Natural killer cell treated with Interleukin-12 subunit alpha and Interleukin-12 subunit beta and Interleukin-15 and Interleukin-18, amount 100 ng/mL, for 72 hours (primary cell): Measurements from ENCODE around the gene FOSB. TPM values are rescaled to one million over a fixed set of nuclear protein-coding genes. Genes with fewer than 3 reads are reported as not detected.
A peak's percentile ranks its signal among the peaks of the same experiment; 100 is the strongest.

Experiments used
- ATAC-seq, 2 donors: fragments of 150-1000 bp; cut with Tn5 transposase in 1 of 2; sonication (Bioruptor Pico), chemical (Tn5 transposase) in 1 of 2; 2 replicates each; pipeline ENCODE4 v1.10.0; 2021
- DNase-seq: peaks from one replicate; pipeline ENCODE4 v3.0.0; 2022; ENCODE audit warnings: low spot score
- H3K27ac Mint-ChIP-seq, 2 donors: 1 replicate in 1 of 2; 2 replicates in 1 of 2; pipeline ENCODE4 v1.8.0; 2022; ENCODE audit warnings: mixed read lengths in 2 of 2, mild to moderate bottlenecking in 1 of 2, moderate library complexity in 1 of 2
- H3K27me3 Mint-ChIP-seq, 2 donors: 1 replicate in 1 of 2; 2 replicates in 1 of 2; pipeline ENCODE4 v1.8.0; 2022; ENCODE audit warnings: mixed read lengths in 2 of 2
- H3K36me3 Mint-ChIP-seq: one replicate; pipeline ENCODE4 v1.8.0; 2022; ENCODE audit warnings: mixed read lengths
- H3K4me1 Mint-ChIP-seq, 2 donors: 1 replicate in 1 of 2; 2 replicates in 1 of 2; pipeline ENCODE4 v1.8.0; 2022; ENCODE audit warnings: low read depth in 2 of 2, mixed read lengths in 2 of 2, mild to moderate bottlenecking in 1 of 2
- H3K4me3 Mint-ChIP-seq: one replicate; pipeline ENCODE4 v1.8.0; 2022; ENCODE audit warnings: mixed read lengths
- H3K9me3 Mint-ChIP-seq: 2 replicates; pipeline ENCODE4 v1.8.0; 2022; ENCODE audit warnings: mixed read lengths
- total RNA-seq, 2 donors: library from RNA; stranded (reverse); gene quantifications; one replicate each; pipeline ENCODE4 v1.2.3, GENCODE V29; 2022

Gene FOSB
- total RNA-seq, 2 donors from 2014 or later: 16.3 to 18.0 TPM

DNA sequence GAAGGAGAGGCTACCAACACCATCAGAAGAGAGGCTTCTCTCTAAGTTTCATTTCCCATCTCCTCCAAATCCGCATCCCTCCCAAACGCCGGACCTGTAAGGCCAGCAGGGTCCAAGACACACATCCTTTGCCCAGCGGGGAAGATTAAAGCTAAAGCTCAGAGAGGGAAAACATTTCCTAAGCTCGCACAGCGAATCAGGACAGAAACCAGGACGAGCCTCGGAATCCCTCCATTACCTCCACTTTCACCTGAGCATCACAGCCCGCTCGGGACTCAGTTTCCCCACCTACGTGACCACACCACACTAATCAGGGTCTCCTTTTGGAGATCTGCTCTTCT, 711 bp upstream of the FOSB start:
- Mint-ChIP-seq H3K4me3 (peak overlapping the region; percentile 93), H3K27me3 (peaks cover 0 to 6% of the 10 kb centered on the region in 2 donors), H3K36me3 (no peaks in the 10 kb centered on the region), H3K27ac (peak overlapping the region; percentile 90 to 93), H3K9me3 (no peaks in the 10 kb centered on the region), H3K4me1 (peaks cover 26 to 41% of the 10 kb centered on the region in 2 donors)
- DNase-seq: no peak
- ATAC-seq: no peak

DNA sequence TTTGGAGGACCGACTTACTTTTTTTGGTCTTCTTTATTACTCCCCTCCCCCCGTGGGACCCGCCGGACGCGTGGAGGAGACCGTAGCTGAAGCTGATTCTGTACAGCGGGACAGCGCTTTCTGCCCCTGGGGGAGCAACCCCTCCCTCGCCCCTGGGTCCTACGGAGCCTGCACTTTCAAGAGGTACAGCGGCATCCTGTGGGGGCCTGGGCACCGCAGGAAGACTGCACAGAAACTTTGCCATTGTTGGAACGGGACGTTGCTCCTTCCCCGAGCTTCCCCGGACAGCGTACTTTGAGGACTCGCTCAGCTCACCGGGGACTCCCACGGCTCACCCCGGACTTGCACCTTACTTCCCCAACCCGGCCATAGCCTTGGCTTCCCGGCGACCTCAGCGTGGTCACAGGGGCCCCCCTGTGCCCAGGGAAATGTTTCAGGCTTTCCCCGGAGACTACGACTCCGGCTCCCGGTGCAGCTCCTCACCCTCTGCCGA, 409 bp downstream of the FOSB start:
- peak; percentile 70 for DNase-seq
- Mint-ChIP-seq H3K36me3 (no peaks in the 10 kb centered on the region), H3K9me3 (no peaks in the 10 kb centered on the region), H3K27me3 (peaks cover 7 to 9% of the 10 kb centered on the region in 2 donors), H3K27ac (peak overlapping the region; percentile 90 to 93), H3K4me1 (peaks cover 31 to 45% of the 10 kb centered on the region in 2 donors), H3K4me3 (peak overlapping the region; percentile 93)
- ATAC-seq: peak in 1 of 2 donors; percentile 3

GRCh38 chr19:45468803-45469131, 971 bp downstream of the FOSB start:
- H3K4me1 Mint-ChIP-seq: peaks cover 31 to 45% of the 10 kb centered on the region in 2 donors
- H3K27ac Mint-ChIP-seq: peak overlapping the region; percentile 90 to 93
- peaks cover 7 to 9% of the 10 kb centered on the region in 2 donors for H3K27me3 Mint-ChIP-seq
- DNase-seq: no peak
- H3K36me3 Mint-ChIP-seq: no peaks in the 10 kb centered on the region
- peak; percentile 60 to 67 for ATAC-seq
- peak overlapping the region; percentile 93 for H3K4me3 Mint-ChIP-seq
- H3K9me3 Mint-ChIP-seq: no peaks in the 10 kb centered on the region

DNA sequence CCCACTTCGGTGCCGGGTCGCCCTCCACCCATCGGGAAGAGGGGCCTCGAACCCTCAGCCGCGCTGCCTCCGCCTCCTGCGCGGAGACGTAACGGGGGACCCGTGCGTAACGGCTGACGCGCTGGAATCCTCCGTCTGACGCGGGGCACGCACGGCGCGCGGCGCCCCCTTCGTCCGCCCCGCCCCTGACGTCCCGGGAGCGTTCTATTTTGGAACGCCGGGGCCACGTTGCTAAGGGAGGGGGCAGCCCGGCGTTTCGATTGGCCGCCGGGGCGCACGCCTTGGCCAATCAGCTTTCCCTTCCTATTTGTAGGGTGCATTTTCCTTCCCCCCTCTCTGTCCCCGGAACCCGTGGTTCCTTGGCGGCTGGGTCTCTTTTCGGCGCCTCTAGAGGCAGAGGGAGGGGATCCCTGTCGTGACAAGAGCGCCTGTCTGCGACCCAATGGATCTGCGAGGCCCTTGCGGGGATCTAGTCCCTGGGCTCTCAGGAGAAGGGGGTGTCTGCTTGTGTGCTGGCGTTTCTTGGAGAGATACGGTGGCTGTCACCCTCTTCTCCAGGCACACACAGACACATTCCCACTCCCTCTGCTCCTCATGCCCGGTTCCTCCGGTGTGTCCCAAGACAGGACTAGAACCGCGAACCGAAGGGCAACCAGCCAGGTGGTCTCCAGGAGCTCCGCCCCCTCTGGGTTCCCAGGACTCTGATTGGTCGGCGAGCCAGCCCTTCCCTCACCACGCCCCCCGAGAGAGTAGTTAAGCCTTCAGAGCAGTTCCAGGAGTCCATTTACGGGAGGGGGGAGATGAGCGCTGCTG, 1.5 kb downstream of the FOSB start:
- H3K4me3 Mint-ChIP-seq: peak overlapping the region; percentile 93
- peaks cover 31 to 45% of the 10 kb centered on the region in 2 donors for H3K4me1 Mint-ChIP-seq
- no peaks in the 10 kb centered on the region for H3K36me3 Mint-ChIP-seq
- ATAC-seq: peak; percentile 88 to 90
- H3K9me3 Mint-ChIP-seq: no peaks in the 10 kb centered on the region
- peaks cover 7 to 9% of the 10 kb centered on the region in 2 donors for H3K27me3 Mint-ChIP-seq
- H3K27ac Mint-ChIP-seq: peak overlapping the region; percentile 90 to 93
- peak; percentile 97 for DNase-seq

DNA sequence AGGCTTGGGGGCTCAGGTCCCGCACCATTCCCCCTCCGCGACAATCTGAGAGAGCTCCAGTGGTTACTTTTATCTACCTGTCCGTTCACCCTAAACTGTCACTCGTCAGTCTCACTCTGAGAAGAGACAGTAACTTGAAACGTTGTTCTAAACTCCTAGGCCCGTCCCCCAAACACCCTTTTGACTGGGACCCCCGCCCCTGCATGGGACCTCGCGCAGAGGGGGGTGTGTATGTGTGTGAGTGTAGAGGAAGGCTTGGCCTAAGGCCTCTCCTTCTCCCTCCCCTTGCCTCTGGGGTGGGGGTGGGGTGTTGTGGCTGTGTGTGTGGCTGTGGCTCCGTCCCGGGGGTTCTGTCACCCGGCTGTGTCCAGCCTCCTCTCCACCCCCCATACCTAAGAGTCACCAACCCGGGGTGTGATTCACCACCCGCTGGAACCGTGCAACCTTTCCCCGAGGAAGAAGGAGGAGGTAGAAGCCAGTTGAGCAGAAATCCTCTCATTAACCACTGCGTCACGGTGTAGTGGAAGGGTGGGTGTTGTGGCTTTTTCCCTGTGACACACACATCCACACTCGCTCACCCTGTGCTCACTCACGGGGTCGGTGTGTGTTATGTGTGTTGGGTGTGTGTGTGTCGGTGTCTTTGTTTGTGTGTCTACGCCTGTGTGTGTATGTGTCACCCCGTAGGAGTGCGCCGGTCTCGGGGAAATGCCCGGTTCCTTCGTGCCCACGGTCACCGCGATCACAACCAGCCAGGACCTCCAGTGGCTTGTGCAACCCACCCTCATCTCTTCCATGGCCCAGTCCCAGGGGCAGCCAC, 2.4 kb downstream of the FOSB start:
- H3K4me1 Mint-ChIP-seq: peaks cover 39 to 46% of the 10 kb centered on the region in 2 donors
- H3K4me3 Mint-ChIP-seq: peak overlapping the region; percentile 93
- DNase-seq: no peak
- peak overlapping the region; percentile 90 to 93 for H3K27ac Mint-ChIP-seq
- peaks cover 6 to 7% of the 10 kb centered on the region in 2 donors for H3K27me3 Mint-ChIP-seq
- no peak for ATAC-seq
- H3K36me3 Mint-ChIP-seq: peaks cover 5% of the 10 kb centered on the region
- H3K9me3 Mint-ChIP-seq: no peaks in the 10 kb centered on the region

DNA sequence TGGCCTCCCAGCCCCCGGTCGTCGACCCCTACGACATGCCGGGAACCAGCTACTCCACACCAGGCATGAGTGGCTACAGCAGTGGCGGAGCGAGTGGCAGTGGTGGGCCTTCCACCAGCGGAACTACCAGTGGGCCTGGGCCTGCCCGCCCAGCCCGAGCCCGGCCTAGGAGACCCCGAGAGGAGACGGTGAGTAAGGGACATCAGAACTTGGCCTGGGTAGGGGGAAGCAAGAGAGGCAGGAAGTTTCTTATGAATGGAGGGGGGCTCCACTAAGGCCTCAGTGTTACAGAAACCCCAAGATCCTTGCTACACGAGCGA, 2.9 kb downstream of the FOSB start:
- ATAC-seq (no peak), DNase-seq (no peak)
- Mint-ChIP-seq H3K36me3 (peaks cover 5% of the 10 kb centered on the region), H3K27ac (peak overlapping the region in 1 of 2 donors; percentile 90), H3K27me3 (peaks cover 6 to 7% of the 10 kb centered on the region in 2 donors), H3K9me3 (no peaks in the 10 kb centered on the region), H3K4me3 (peak overlapping the region; percentile 93), H3K4me1 (peaks cover 45 to 50% of the 10 kb centered on the region in 2 donors)

- H3K27me3 Mint-ChIP-seq: peaks cover 6 to 7% of the 10 kb centered on the region in 2 donors
- H3K27ac Mint-ChIP-seq: peak overlapping the region; percentile 21 to 30
- H3K36me3 Mint-ChIP-seq: peaks cover 5% of the 10 kb centered on the region
- ATAC-seq: no peak
- no peaks in the 10 kb centered on the region for H3K9me3 Mint-ChIP-seq
- DNase-seq: no peak
- peak overlapping the region; percentile 30 for H3K4me3 Mint-ChIP-seq
- peaks cover 48 to 52% of the 10 kb centered on the region in 2 donors for H3K4me1 Mint-ChIP-seq
Measured at GRCh38 chr19:45471111-45471930, 3.5 kb downstream of the FOSB start.

GRCh38 chr19:45471931-45472562, 4.3 kb downstream of the FOSB start:
- peak overlapping the region; percentile 21 to 30 for H3K27ac Mint-ChIP-seq
- no peaks in the 10 kb centered on the region for H3K9me3 Mint-ChIP-seq
- H3K4me3 Mint-ChIP-seq: peak overlapping the region; percentile 30
- H3K4me1 Mint-ChIP-seq: peaks cover 51 to 56% of the 10 kb centered on the region in 2 donors
- H3K36me3 Mint-ChIP-seq: peaks cover 5% of the 10 kb centered on the region
- DNase-seq: no peak
- peaks cover 6 to 7% of the 10 kb centered on the region in 2 donors for H3K27me3 Mint-ChIP-seq
- no peak for ATAC-seq

DNA sequence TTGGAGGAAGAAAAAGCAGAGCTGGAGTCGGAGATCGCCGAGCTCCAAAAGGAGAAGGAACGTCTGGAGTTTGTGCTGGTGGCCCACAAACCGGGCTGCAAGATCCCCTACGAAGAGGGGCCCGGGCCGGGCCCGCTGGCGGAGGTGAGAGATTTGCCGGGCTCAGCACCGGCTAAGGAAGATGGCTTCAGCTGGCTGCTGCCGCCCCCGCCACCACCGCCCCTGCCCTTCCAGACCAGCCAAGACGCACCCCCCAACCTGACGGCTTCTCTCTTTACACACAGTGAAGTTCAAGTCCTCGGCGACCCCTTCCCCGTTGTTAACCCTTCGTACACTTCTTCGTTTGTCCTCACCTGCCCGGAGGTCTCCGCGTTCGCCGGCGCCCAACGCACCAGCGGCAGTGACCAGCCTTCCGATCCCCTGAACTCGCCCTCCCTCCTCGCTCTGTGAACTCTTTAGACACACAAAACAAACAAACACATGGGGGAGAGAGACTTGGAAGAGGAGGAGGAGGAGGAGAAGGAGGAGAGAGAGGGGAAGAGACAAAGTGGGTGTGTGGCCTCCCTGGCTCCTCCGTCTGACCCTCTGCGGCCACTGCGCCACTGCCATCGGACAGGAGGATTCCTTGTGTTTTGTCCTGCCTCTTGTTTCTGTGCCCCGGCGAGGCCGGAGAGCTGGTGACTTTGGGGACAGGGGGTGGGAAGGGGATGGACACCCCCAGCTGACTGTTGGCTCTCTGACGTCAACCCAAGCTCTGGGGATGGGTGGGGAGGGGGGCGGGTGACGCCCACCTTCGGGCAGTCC, 5.0 kb downstream of the FOSB start:
- H3K9me3 Mint-ChIP-seq: no peaks in the 10 kb centered on the region
- DNase-seq (no peak), ATAC-seq (no peak)
- H3K4me3 Mint-ChIP-seq: peak overlapping the region; percentile 70
- H3K27me3 Mint-ChIP-seq: peaks cover 6 to 7% of the 10 kb centered on the region in 2 donors
- no peak overlapping the region for H3K27ac Mint-ChIP-seq
- H3K4me1 Mint-ChIP-seq: peaks cover 53% of the 10 kb centered on the region in 2 donors
- peaks cover 5% of the 10 kb centered on the region for H3K36me3 Mint-ChIP-seq

DNA sequence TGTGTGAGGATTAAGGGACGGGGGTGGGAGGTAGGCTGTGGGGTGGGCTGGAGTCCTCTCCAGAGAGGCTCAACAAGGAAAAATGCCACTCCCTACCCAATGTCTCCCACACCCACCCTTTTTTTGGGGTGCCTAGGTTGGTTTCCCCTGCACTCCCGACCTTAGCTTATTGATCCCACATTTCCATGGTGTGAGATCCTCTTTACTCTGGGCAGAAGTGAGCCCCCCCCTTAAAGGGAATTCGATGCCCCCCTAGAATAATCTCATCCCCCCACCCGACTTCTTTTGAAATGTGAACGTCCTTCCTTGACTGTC, 5.5 kb downstream of the FOSB start:
- H3K36me3 Mint-ChIP-seq: peaks cover 5% of the 10 kb centered on the region
- no peak overlapping the region for H3K4me3 Mint-ChIP-seq
- no peak for ATAC-seq
- peaks cover 52 to 53% of the 10 kb centered on the region in 2 donors for H3K4me1 Mint-ChIP-seq
- DNase-seq: no peak
- H3K27me3 Mint-ChIP-seq: peaks cover 6 to 7% of the 10 kb centered on the region in 2 donors
- no peaks in the 10 kb centered on the region for H3K9me3 Mint-ChIP-seq
- H3K27ac Mint-ChIP-seq: no peak overlapping the region

DNA sequence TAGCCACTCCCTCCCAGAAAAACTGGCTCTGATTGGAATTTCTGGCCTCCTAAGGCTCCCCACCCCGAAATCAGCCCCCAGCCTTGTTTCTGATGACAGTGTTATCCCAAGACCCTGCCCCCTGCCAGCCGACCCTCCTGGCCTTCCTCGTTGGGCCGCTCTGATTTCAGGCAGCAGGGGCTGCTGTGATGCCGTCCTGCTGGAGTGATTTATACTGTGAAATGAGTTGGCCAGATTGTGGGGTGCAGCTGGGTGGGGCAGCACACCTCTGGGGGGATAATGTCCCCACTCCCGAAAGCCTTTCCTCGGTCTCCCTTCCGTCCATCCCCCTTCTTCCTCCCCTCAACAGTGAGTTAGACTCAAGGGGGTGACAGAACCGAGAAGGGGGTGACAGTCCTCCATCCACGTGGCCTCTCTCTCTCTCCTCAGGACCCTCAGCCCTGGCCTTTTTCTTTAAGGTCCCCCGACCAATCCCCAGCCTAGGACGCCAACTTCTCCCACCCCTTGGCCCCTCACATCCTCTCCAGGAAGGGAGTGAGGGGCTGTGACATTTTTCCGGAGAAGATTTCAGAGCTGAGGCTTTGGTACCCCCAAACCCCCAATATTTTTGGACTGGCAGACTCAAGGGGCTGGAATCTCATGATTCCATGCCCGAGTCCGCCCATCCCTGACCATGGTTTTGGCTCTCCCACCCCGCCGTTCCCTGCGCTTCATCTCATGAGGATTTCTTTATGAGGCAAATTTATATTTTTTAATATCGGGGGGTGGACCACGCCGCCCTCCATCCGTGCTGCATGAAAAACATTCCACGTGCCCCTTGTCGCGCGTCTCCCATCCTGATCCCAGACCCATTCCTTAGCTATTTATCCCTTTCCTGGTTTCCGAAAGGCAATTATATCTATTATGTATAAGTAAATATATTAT, 6.1 kb downstream of the FOSB start:
- Mint-ChIP-seq H3K4me1 (peaks cover 52% of the 10 kb centered on the region in 2 donors), H3K4me3 (no peak overlapping the region), H3K9me3 (no peaks in the 10 kb centered on the region), H3K27me3 (peaks cover 6 to 7% of the 10 kb centered on the region in 2 donors), H3K27ac (peak overlapping the region in 1 of 2 donors; percentile 58), H3K36me3 (peaks cover 5% of the 10 kb centered on the region)
- no peak for ATAC-seq
- DNase-seq: no peak
